ENCODE measurements around the gene NAALADL2. TPM values are rescaled to one million over a fixed set of nuclear protein-coding genes. Genes with fewer than 3 reads are reported as not detected.

Gene NAALADL2
- total and polyA plus RNA-seq, 7 donors, result 0.56 to 3.3 (median 1.6) TPM

DNA sequence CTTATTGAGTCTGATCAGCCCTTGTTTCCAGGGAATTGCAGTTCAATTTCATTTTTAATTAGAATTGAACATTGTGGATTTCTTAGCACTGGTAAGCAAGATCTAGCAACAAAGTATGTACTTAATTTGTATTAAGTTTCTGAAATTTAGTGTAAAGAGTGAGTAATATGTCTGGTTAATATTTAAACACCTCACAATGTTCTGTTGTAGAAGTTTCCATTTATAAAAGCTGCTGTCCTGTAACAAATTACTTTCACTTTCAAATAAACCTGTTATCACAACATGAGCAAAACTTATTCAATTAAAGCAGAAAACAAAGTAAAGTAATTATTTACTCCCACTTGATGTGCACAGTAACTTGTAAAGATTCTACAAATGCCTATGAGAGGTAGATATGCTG is 448.5 kb downstream of the NAALADL2 start:
- H3K27ac ChIP-seq, result no peak overlapping the region
- H3K27me3 ChIP-seq (ENCODE audit: insufficient read depth in 3 of 3, low read length in 2 of 3), result no peaks in the 10 kb centered on the region
- TF ChIP-seq, protein P1, sequence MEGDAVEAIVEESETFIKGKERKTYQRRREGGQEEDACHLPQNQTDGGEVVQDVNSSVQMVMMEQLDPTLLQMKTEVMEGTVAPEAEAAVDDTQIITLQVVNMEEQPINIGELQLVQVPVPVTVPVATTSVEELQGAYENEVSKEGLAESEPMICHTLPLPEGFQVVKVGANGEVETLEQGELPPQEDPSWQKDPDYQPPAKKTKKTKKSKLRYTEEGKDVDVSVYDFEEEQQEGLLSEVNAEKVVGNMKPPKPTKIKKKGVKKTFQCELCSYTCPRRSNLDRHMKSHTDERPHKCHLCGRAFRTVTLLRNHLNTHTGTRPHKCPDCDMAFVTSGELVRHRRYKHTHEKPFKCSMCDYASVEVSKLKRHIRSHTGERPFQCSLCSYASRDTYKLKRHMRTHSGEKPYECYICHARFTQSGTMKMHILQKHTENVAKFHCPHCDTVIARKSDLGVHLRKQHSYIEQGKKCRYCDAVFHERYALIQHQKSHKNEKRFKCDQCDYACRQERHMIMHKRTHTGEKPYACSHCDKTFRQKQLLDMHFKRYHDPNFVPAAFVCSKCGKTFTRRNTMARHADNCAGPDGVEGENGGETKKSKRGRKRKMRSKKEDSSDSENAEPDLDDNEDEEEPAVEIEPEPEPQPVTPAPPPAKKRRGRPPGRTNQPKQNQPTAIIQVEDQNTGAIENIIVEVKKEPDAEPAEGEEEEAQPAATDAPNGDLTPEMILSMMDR (IDR thresholded peaks at IDR 0.05), result no peak
- H3K9me3 ChIP-seq, result no peaks in the 10 kb centered on the region
- H3K36me3 ChIP-seq (ENCODE audit: insufficient read depth in 1 of 2, low read depth in 1 of 2), result no peaks in the 10 kb centered on the region
- DNase-seq (no peak), ATAC-seq (no peak)
- no peaks in the 10 kb centered on the region for H3K4me1 ChIP-seq
- intact Hi-C loops (cut with DNase I), result no loop called here
- no peak overlapping the region for H3K4me3 ChIP-seq

DNA sequence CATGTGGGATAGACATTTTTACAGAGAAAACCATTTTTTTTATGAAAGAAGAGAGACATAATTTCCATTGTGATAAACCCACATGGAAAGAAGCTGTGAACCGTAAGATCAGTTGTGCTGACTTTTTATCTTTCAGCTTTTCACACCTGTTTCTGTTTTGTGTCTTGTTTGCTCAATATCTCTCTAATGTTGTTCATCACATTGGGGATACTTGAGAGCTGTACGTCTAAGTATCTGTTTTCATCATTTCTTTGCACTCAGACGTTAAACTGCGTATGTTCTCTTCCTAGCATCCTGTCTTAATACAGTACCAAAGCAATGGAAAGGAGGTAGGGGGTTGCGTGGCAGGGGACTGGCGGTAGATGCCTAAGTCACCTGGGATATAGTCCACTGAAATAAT is 449.0 kb downstream of the NAALADL2 start:
- intact Hi-C loops (cut with DNase I), result no loop called here
- no peaks in the 10 kb centered on the region for H3K36me3 ChIP-seq (ENCODE audit: insufficient read depth in 1 of 2, low read depth in 1 of 2)
- H3K27me3 ChIP-seq (ENCODE audit: insufficient read depth in 3 of 3, low read length in 2 of 3), result no peaks in the 10 kb centered on the region
- H3K27ac ChIP-seq, result no peak overlapping the region
- TF ChIP-seq, protein P1 (IDR thresholded peaks at IDR 0.05), result no peak
- ATAC-seq (no peak), DNase-seq (no peak)
- no peaks in the 10 kb centered on the region for H3K4me1 ChIP-seq
- H3K4me3 ChIP-seq, result no peak overlapping the region
- no peaks in the 10 kb centered on the region for H3K9me3 ChIP-seq
- 65 to 79% (median 71%) methylated on average over 6 of the region's 6 CpGs for WGBS, 3 donors

DNA sequence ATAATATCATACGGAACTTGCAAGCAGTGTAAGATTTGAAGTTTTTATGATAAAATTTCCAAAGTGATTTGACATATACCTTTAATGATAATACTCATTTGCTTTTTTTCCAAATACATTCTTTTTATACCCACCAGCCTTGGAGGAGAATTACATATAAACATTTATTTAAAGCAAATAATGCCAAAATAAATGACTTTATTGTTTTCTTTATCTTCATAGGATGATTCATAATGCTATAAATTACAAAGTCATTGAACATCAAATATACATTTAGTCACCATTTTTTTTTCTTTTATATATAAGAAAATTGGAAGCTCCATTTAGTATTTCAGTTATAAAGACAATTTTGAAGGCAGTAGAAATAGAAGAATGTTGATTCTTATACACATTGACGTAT is 450.9 kb downstream of the NAALADL2 start:
- Histone ChIP-seq H3K4me3 (no peak overlapping the region), H3K27ac (no peak overlapping the region), H3K9me3 (no peaks in the 10 kb centered on the region), H3K36me3 (ENCODE audit: insufficient read depth in 1 of 2, low read depth in 1 of 2) (no peaks in the 10 kb centered on the region), H3K27me3 (ENCODE audit: insufficient read depth in 3 of 3, low read length in 2 of 3) (no peaks in the 10 kb centered on the region), H3K4me1 (no peaks in the 10 kb centered on the region)
- DNase-seq (no peak), ATAC-seq (no peak)
- intact Hi-C loops (cut with DNase I), result no loop called here
- WGBS, 3 donors, result 98 to 99% (median 99%) methylated on average over 2 of the region's 2 CpGs
- TF ChIP-seq, protein P1 (IDR thresholded peaks at IDR 0.05), result no peak

DNA sequence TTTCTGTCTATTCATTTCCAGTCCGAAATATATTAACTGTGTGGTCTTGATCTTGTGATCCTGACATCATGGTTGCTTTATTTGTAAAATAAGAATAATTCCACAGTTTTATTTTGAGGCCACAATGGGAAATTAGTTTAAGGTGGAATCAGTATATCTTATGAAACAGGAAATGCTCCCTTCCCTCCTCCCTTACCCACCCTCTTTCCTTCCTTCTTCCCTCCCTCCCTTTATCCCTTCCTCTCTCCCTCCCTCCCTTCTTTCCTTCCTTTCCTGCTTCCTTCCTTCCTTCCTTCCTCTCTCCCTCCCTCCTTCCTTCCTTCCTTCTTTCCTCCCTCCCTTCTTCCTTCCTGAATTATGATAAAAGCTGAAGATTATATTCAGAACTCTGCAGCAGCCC is 452.3 kb downstream of the NAALADL2 start:
- DNase-seq (no peak), ATAC-seq (no peak)
- WGBS, 3 donors, result 94 to 100% (median 95%) methylated on average over 1 of the region's 1 CpG
- intact Hi-C loops (cut with DNase I), result no loop called here
- TF ChIP-seq, protein P1 (IDR thresholded peaks at IDR 0.05), result no peak
- no peak overlapping the region for H3K27ac ChIP-seq
- no peaks in the 10 kb centered on the region for H3K36me3 ChIP-seq (ENCODE audit: insufficient read depth in 1 of 2, low read depth in 1 of 2)
- no peaks in the 10 kb centered on the region for H3K9me3 ChIP-seq
- no peak overlapping the region for H3K4me3 ChIP-seq
- no peaks in the 10 kb centered on the region for H3K27me3 ChIP-seq (ENCODE audit: insufficient read depth in 3 of 3, low read length in 2 of 3)
- no peaks in the 10 kb centered on the region for H3K4me1 ChIP-seq

DNA sequence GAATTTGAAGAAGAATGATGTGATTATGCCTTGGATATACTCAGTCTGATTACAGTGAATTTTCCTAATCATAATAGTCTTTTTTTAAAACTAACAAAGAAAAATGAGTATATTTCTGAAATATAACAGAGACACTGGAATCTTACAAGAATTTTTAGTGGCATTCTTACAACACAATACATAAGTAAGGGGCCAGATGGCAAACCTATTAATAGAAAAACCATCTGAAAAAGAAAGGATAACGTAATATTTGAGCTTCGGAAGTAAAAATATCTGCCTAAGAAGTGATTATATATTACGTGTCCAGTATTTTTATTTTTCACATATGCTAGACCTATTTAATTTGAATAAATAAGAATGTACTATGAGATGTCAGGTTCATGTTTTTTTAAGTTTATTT is 452.8 kb downstream of the NAALADL2 start:
- H3K27ac ChIP-seq, result no peak overlapping the region

More for the DNA sequence above, 452.8 kb downstream of the NAALADL2 start:
- WGBS, 3 donors, result 52 to 60% (median 56%) methylated on average over 3 of the region's 3 CpGs
- Histone ChIP-seq H3K4me3 (no peak overlapping the region), H3K36me3 (ENCODE audit: insufficient read depth in 1 of 2, low read depth in 1 of 2) (no peaks in the 10 kb centered on the region), H3K9me3 (no peaks in the 10 kb centered on the region), H3K4me1 (no peaks in the 10 kb centered on the region), H3K27me3 (ENCODE audit: insufficient read depth in 3 of 3, low read length in 2 of 3) (no peaks in the 10 kb centered on the region)
- ATAC-seq (no peak), DNase-seq (no peak)
- intact Hi-C loops (cut with DNase I), result no loop called here
- TF ChIP-seq, protein P1 (IDR thresholded peaks at IDR 0.05), result no peak

Data from psoas muscle (tissue), 8 donors.